ENCODE results near the gene ATP5PD. TPM values are rescaled to one million over a fixed set of nuclear protein-coding genes. Genes with fewer than 3 reads are reported as not detected.

ATP5PD gene
- total and polyA plus RNA-seq, 2 of the 13 experiments (the other 11 are each of a cell fraction or from before 2014, with no cell fraction given), result 158 to 428 TPM

DNA sequence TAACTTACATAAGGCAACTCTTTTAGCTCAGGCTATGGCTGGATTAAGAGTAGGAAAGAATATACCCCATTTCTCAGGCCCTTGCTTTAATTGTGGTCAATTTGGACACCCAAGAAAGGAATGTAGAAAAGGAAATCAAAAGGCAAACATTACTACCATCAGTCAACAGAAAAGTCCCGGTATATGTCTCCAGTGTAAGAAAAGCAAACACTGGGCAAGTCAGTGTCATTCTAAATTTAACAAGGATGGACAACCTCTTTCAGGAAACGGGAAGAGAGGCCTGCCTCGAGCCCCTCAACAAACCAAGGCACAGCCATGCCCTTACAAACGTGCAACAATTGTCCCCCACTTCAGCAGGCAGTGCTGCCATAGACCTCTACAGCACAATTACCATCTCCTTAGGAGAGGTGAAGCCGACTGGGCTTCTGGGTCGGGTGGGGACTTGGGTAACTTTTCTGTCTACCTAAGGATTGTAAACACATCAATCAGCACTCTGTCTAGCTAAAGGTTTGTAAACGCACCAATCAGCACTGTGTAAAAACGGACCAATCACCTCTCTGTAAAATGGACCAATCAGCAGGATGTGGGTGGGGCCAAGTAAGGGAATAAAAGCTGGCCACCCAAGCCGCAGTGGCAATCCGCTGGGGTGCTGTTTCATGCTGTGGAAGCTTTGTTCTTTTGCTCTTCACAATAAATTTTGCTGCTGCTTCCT, 21.9 kb downstream of the ATP5PD start (continued):
- TF ChIP-seq, protein P1, sequence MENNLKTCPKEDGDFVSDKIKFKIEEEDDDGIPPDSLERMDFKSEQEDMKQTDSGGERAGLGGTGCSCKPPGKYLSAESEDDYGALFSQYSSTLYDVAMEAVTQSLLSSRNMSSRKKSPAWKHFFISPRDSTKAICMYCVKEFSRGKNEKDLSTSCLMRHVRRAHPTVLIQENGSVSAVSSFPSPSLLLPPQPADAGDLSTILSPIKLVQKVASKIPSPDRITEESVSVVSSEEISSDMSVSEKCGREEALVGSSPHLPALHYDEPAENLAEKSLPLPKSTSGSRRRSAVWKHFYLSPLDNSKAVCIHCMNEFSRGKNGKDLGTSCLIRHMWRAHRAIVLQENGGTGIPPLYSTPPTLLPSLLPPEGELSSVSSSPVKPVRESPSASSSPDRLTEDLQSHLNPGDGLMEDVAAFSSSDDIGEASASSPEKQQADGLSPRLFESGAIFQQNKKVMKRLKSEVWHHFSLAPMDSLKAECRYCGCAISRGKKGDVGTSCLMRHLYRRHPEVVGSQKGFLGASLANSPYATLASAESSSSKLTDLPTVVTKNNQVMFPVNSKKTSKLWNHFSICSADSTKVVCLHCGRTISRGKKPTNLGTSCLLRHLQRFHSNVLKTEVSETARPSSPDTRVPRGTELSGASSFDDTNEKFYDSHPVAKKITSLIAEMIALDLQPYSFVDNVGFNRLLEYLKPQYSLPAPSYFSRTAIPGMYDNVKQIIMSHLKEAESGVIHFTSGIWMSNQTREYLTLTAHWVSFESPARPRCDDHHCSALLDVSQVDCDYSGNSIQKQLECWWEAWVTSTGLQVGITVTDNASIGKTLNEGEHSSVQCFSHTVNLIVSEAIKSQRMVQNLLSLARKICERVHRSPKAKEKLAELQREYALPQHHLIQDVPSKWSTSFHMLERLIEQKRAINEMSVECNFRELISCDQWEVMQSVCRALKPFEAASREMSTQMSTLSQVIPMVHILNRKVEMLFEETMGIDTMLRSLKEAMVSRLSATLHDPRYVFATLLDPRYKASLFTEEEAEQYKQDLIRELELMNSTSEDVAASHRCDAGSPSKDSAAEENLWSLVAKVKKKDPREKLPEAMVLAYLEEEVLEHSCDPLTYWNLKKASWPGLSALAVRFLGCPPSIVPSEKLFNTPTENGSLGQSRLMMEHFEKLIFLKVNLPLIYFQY (CRISPR knock-in tag; IDR thresholded peaks at IDR 0.05; ENCODE audit: borderline replicate concordance), result 0 out of 2 replicates have a peak, but pooled peaks have one; percentile 15
- no peak for TF ChIP-seq FOXP1 (IDR thresholded peaks at IDR 0.05)
- TF ChIP-seq FOXP1 (CRISPR knock-in tag; IDR thresholded peaks at IDR 0.05), result 0 out of 2 replicates have a peak, but pooled peaks have one; percentile 16
- TF ChIP-seq HNRNPL (IDR thresholded peaks at IDR 0.05; ENCODE audit: low read depth, low read length), result no peak
- no peak for TF ChIP-seq MED8 (CRISPR knock-in tag; IDR thresholded peaks at IDR 0.05; ENCODE audit: insufficient replicate concordance)
- TF ChIP-seq MIXL1 (CRISPR knock-in tag; IDR thresholded peaks at IDR 0.05), result peak; percentile 20; the same call in 1 of the 2 replicates
- no peak for TF ChIP-seq ZNF672 (CRISPR knock-in tag; IDR thresholded peaks at IDR 0.05)
- TF ChIP-seq ZNF296 (CRISPR knock-in tag; conservative IDR thresholded peaks at IDR 0.05), result no peak
- no peak for TF ChIP-seq ZC3H4 (CRISPR knock-in tag; IDR thresholded peaks at IDR 0.05; ENCODE audit: borderline replicate concordance)
- 0 out of 2 replicates have a peak, but pooled peaks have one; percentile 25 for TF ChIP-seq ZNF280B (CRISPR knock-in tag; IDR thresholded peaks at IDR 0.05; ENCODE audit: borderline replicate concordance)
- peak; percentile 90 for TF ChIP-seq NFYB (CRISPR knock-in tag; IDR thresholded peaks at IDR 0.05)
- TF ChIP-seq ZNF878 (CRISPR knock-in tag; IDR thresholded peaks at IDR 0.05), result no peak
- TF ChIP-seq POLR2G (IDR thresholded peaks at IDR 0.05; ENCODE audit: low read depth, low read length), result peak; percentile 54; the same call in 1 of the 2 replicates
- TF ChIP-seq, protein P2, sequence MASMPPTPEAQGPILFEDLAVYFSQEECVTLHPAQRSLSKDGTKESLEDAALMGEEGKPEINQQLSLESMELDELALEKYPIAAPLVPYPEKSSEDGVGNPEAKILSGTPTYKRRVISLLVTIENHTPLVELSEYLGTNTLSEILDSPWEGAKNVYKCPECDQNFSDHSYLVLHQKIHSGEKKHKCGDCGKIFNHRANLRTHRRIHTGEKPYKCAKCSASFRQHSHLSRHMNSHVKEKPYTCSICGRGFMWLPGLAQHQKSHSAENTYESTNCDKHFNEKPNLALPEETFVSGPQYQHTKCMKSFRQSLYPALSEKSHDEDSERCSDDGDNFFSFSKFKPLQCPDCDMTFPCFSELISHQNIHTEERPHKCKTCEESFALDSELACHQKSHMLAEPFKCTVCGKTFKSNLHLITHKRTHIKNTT (CRISPR knock-in tag; IDR thresholded peaks at IDR 0.05), result no peak
- TF ChIP-seq ZNF549 (CRISPR knock-in tag; IDR thresholded peaks at IDR 0.05), result no peak
- no peak for TF ChIP-seq ELF4 (CRISPR knock-in tag; IDR thresholded peaks at IDR 0.05; ENCODE audit: borderline replicate concordance)
- TF ChIP-seq ISL2 (CRISPR knock-in tag; IDR thresholded peaks at IDR 0.05), result no peak
- peak; percentile 45 for TF ChIP-seq SAP130 (CRISPR knock-in tag; IDR thresholded peaks at IDR 0.05; ENCODE audit: low read depth)
- 0 out of 2 replicates have a peak, but pooled peaks have one; percentile 22 for TF ChIP-seq ARID4A (CRISPR knock-in tag; IDR thresholded peaks at IDR 0.05; ENCODE audit: borderline replicate concordance)
